H9 (cell line): ENCODE data around the gene ULK4. TPM values are rescaled to one million over a fixed set of nuclear protein-coding genes. Genes with fewer than 3 reads are reported as not detected.

Source experiments
- DNase-seq: peaks from one replicate; pipeline ENCODE4 v3.0.0-alpha.2; 2017
- H2AFZ ChIP-seq: one replicate; pipeline ENCODE4 v1.6.1; 2013; ENCODE audit warnings: mild to moderate bottlenecking, low read length, control low read depth, moderate library complexity
- H2AK5ac ChIP-seq: 2 replicates; pipeline ENCODE4 v1.6.1; 2013; ENCODE audit warnings: low read length, control low read depth, mixed read lengths; ENCODE audit not compliant: insufficient read length
- H2BK120ac ChIP-seq: one replicate; pipeline ENCODE4 v1.6.1; 2013; ENCODE audit warnings: low read depth, mild to moderate bottlenecking, low read length, control low read depth, inconsistent platforms; ENCODE audit not compliant: poor library complexity, severe bottlenecking
- H2BK12ac ChIP-seq: 2 replicates; pipeline ENCODE4 v1.6.1; 2013; ENCODE audit warnings: low read length, control low read depth, mixed read lengths, low read depth; ENCODE audit not compliant: insufficient read length
- H2BK15ac ChIP-seq: 2 replicates; pipeline ENCODE4 v1.6.1; 2013; ENCODE audit warnings: low read depth, low read length, control low read depth
- H2BK20ac ChIP-seq: one replicate; pipeline ENCODE4 v1.6.1; 2013; ENCODE audit warnings: low read depth, mild to moderate bottlenecking, low read length, control low read depth, inconsistent platforms; ENCODE audit not compliant: poor library complexity, severe bottlenecking
- H2BK5ac ChIP-seq: 2 replicates; pipeline ENCODE4 v1.6.1; 2013; ENCODE audit warnings: low read length, control low read depth, mixed read lengths; ENCODE audit not compliant: insufficient read length
- H3K14ac ChIP-seq: 2 replicates; pipeline ENCODE4 v1.6.1; 2013; ENCODE audit warnings: low read length, control low read depth; ENCODE audit not compliant: insufficient read depth
- H3K18ac ChIP-seq: 2 replicates; pipeline ENCODE4 v1.6.1; 2013; ENCODE audit warnings: low read depth, mild to moderate bottlenecking, mixed read lengths, low read length, control low read depth; ENCODE audit not compliant: insufficient read length
- H3K23ac ChIP-seq: 2 replicates; pipeline ENCODE4 v1.6.1; 2013; ENCODE audit warnings: low read length, control low read depth, mixed read lengths, low read depth; ENCODE audit not compliant: insufficient read length
- H3K23me2 ChIP-seq: 2 replicates; pipeline ENCODE4 v1.6.1; 2013; ENCODE audit warnings: low read depth, mild to moderate bottlenecking, mixed read lengths, low read length, control low read depth; ENCODE audit not compliant: insufficient read length, poor library complexity, severe bottlenecking
- H3K27ac ChIP-seq: 2 replicates; pipeline ENCODE4 v1.5.1; 2013; ENCODE audit warnings: low read length, control low read depth, mixed read lengths, low read depth; ENCODE audit not compliant: insufficient read length
- H3K27me3 ChIP-seq: 2 replicates; pipeline ENCODE4 v1.6.1; 2013; ENCODE audit warnings: low read length, control low read depth, inconsistent platforms; ENCODE audit not compliant: insufficient read depth
- H3K4ac ChIP-seq: 2 replicates; pipeline ENCODE4 v1.6.1; 2013; ENCODE audit warnings: low read depth, mild to moderate bottlenecking, control low read depth, inconsistent platforms, low read length, moderate library complexity
- H3K4me1 ChIP-seq: 2 replicates; pipeline ENCODE4 v1.6.1; 2013; ENCODE audit warnings: low read length, control low read depth, inconsistent platforms; ENCODE audit not compliant: insufficient read depth
- H3K4me2 ChIP-seq: 2 replicates; pipeline ENCODE4 v1.6.1; 2013; ENCODE audit warnings: low read length, control low read depth, mixed read lengths; ENCODE audit not compliant: insufficient read length, insufficient read depth
- H3K56ac ChIP-seq: 2 replicates; pipeline ENCODE4 v1.6.1; 2013; ENCODE audit warnings: low read depth, mild to moderate bottlenecking, mixed read lengths, low read length, control low read depth; ENCODE audit not compliant: insufficient read length
- H3K79me1 ChIP-seq: 2 replicates; pipeline ENCODE4 v1.6.1; 2013; ENCODE audit warnings: low read depth, mild to moderate bottlenecking, moderate library complexity, low read length, control low read depth, inconsistent platforms; ENCODE audit not compliant: insufficient read depth, poor library complexity, severe bottlenecking
- H3K79me2 ChIP-seq: 2 replicates; pipeline ENCODE4 v1.6.1; 2013; ENCODE audit warnings: low read length, control low read depth, inconsistent platforms; ENCODE audit not compliant: insufficient read depth
- H3K9ac ChIP-seq: 2 replicates; pipeline ENCODE4 v1.6.1; 2013; ENCODE audit warnings: low read length, control low read depth, mixed read lengths; ENCODE audit not compliant: insufficient read length; ENCODE audit errors: extremely low read depth
- H3K9me3 ChIP-seq: one replicate; pipeline ENCODE4 v1.6.1; 2013; ENCODE audit warnings: low read depth, low read length, inconsistent platforms; ENCODE audit not compliant: control insufficient read depth
- H3T11ph ChIP-seq: one replicate; pipeline ENCODE4 v1.6.1; 2013; ENCODE audit warnings: mild to moderate bottlenecking, low read length, control low read depth, inconsistent platforms
- H4K20me1 ChIP-seq: one replicate; pipeline ENCODE4 v1.6.1; 2013; ENCODE audit not compliant: control insufficient read depth, insufficient read length, insufficient read depth
- H4K5ac ChIP-seq: 2 replicates; pipeline ENCODE4 v1.6.1; 2013; ENCODE audit warnings: low read depth, mild to moderate bottlenecking, mixed read lengths, low read length, control low read depth; ENCODE audit not compliant: insufficient read length
- H4K8ac ChIP-seq: replicated peaks from 2 replicates; pipeline ENCODE4 v1.6.1; 2013; ENCODE audit warnings: low read length, control low read depth, mixed read lengths, low read depth; ENCODE audit not compliant: insufficient read length
- H4K91ac ChIP-seq: 2 replicates; pipeline ENCODE4 v1.6.1; 2013; ENCODE audit warnings: low read depth, mild to moderate bottlenecking, moderate library complexity, mixed read lengths, low read length, control low read depth; ENCODE audit not compliant: insufficient read length
- H3K27ac Mint-ChIP-seq, 3 experiments: 2 replicates in 2 of 3; 3 replicates in 1 of 3; pipeline ENCODE4 v1.8.0; 2020 to 2021; ENCODE audit warnings: mixed read lengths in 3 of 3, mild to moderate bottlenecking in 1 of 3, moderate library complexity in 1 of 3
- H3K27me3 Mint-ChIP-seq: 2 replicates; pipeline ENCODE4 v1.8.0; 2021; ENCODE audit warnings: low read depth, mild to moderate bottlenecking, moderate library complexity, mixed read lengths
- H3K36me3 Mint-ChIP-seq, 3 experiments: 2 replicates in 2 of 3; 3 replicates in 1 of 3; pipeline ENCODE4 v1.8.0; 2020 to 2021; ENCODE audit warnings: low read depth in 3 of 3, mixed read lengths in 3 of 3; ENCODE audit not compliant: insufficient read depth in 1 of 3
- H3K4me1 Mint-ChIP-seq, 2 experiments: 2 replicates each; pipeline ENCODE4 v1.8.0; 2020; ENCODE audit warnings: mixed read lengths in 2 of 2
- H3K4me3 Mint-ChIP-seq, 2 experiments: 2 replicates in 1 of 2; 3 replicates in 1 of 2; pipeline ENCODE4 v1.8.0; 2020 to 2021; ENCODE audit warnings: mild to moderate bottlenecking in 2 of 2, mixed read lengths in 2 of 2, moderate library complexity in 1 of 2
- H3K9me3 Mint-ChIP-seq, 2 experiments: 2 replicates in 1 of 2; 3 replicates in 1 of 2; pipeline ENCODE4 v1.8.0; 2020; ENCODE audit warnings: mild to moderate bottlenecking in 2 of 2, mixed read lengths in 2 of 2, moderate library complexity in 1 of 2
- CTCF ChIP-seq: fragments of 200-600 bp; sonication (generic); conservative IDR thresholded peaks from 3 replicates; pipeline ENCODE4 v1.8.0; 2021; ENCODE audit warnings: antibody characterized with exemption, mild to moderate bottlenecking
- WGBS: extraction: QIAGEN DNeasy Blood & Tissue Kit; methylation state at CpG from one replicate; pipeline ENCODE4 v1.1.7; 2013; ENCODE audit warnings: missing lambda C conversion rate, low lambda C conversion rate, mixed read lengths; ENCODE audit not compliant: insufficient read length; ENCODE audit errors: extremely low coverage; 5-methylcytosine and 5-hydroxymethylcytosine counted together
- total RNA-seq: library from RNA; stranded (reverse); gene quantifications from 2 replicates; pipeline ENCODE4 v1.2.1, GENCODE V29; 2021

The ULK4 gene
- total RNA-seq, 1 experiment from 2014 or later = 12.9 TPM

- Histone ChIP-seq H3K4me1 (peaks cover 5% of the 10 kb centered on the region; the same call in 1 of the 2 replicates), H3K79me2 (no peaks in the 10 kb centered on the region), H2BK20ac (no peak overlapping the region), H4K5ac (no peak overlapping the region), H3K79me1 (no peaks in the 10 kb centered on the region), H3K27me3 (no peaks in the 10 kb centered on the region), H3K18ac (no peak overlapping the region), H3K4me2 (no peak overlapping the region), H3K56ac (no peak overlapping the region), H3K23ac (no peak overlapping the region), H4K8ac (no peak overlapping the region), H2AK5ac (no peak overlapping the region), H2BK15ac (no peak overlapping the region), H3K9ac (no peak overlapping the region), H3K27ac (no peak overlapping the region), H3K23me2 (no peaks in the 10 kb centered on the region), H3K14ac (no peak overlapping the region), H3T11ph (no peak overlapping the region), H2AFZ (no peak overlapping the region), H2BK12ac (no peak overlapping the region), H2BK5ac (no peak overlapping the region), H4K91ac (no peak overlapping the region), H4K20me1 (no peaks in the 10 kb centered on the region), H3K4ac (no peak overlapping the region), H3K9me3 (no peaks in the 10 kb centered on the region), H2BK120ac (no peak overlapping the region)
- H3K4me1 Mint-ChIP-seq = peaks cover 21 to 22% of the 10 kb centered on the region in 2 experiments
- peak; percentile 47 for DNase-seq
- peak overlapping the region; percentile 49 to 63 (median 59); a peak in 5 of 7 replicates for H3K27ac Mint-ChIP-seq
- H3K9me3 Mint-ChIP-seq = no peaks in the 10 kb centered on the region; a peak in 1 of 5 replicates
- TF ChIP-seq CTCF = no peak
- no peaks in the 10 kb centered on the region for H3K27me3 Mint-ChIP-seq
- no peak overlapping the region for H3K4me3 Mint-ChIP-seq
- H3K36me3 Mint-ChIP-seq = no peaks in the 10 kb centered on the region; a peak in 1 of 7 replicates
- WGBS = no CpG with 5 or more reads among the region's 4 CpGs
These were observed 332.8 kb downstream of the ULK4 start for GRCh38 chr3:41629072-41629471.
